H1 (cell line): ENCODE measurements around the gene ARHGEF38. TPM values are rescaled to one million over a fixed set of nuclear protein-coding genes. Genes with fewer than 3 reads are reported as not detected.

Experiments used
- CTBP2 ChIP-seq: IDR thresholded peaks from 2 replicates; pipeline ENCODE4 v1.7.0; 2011; ENCODE audit warnings: borderline replicate concordance, mild to moderate bottlenecking, moderate library complexity, mixed read lengths, low read length; ENCODE audit not compliant: insufficient read depth, insufficient read length
- polyA plus RNA-seq, 7 experiments: library from polyadenylated mRNA; depleted of rRNA in 3 of 7; stranded (reverse) in 5 of 7; unstranded in 2 of 7; fragments of >200 nt in 5 of 7; fragments of 200-250 nt in 2 of 7; gene quantifications; 1 replicate in 5 of 7; 2 replicates in 1 of 7; 4 replicates in 1 of 7; pipeline versions ENCODE4 v1.2.1 to v1.2.3, GENCODE V29; 2011 to 2013; ENCODE audit warnings: missing spikeins in 2 of 7, mixed read lengths in 2 of 7
- total RNA-seq: library from RNA; stranded (reverse); fragmentation: NEBNext Ultra II Directional; extraction: Animal tissue kit (Norgen Biotek cat#: 25700); gene quantifications from 2 replicates; pipeline ENCODE4 v1.2.1, GENCODE V29; 2021

ARHGEF38 gene
- total and polyA plus RNA-seq, 2 of the 8 experiments (the other 6 are each of a cell fraction or from before 2014, with no cell fraction given) = not detected

DNA sequence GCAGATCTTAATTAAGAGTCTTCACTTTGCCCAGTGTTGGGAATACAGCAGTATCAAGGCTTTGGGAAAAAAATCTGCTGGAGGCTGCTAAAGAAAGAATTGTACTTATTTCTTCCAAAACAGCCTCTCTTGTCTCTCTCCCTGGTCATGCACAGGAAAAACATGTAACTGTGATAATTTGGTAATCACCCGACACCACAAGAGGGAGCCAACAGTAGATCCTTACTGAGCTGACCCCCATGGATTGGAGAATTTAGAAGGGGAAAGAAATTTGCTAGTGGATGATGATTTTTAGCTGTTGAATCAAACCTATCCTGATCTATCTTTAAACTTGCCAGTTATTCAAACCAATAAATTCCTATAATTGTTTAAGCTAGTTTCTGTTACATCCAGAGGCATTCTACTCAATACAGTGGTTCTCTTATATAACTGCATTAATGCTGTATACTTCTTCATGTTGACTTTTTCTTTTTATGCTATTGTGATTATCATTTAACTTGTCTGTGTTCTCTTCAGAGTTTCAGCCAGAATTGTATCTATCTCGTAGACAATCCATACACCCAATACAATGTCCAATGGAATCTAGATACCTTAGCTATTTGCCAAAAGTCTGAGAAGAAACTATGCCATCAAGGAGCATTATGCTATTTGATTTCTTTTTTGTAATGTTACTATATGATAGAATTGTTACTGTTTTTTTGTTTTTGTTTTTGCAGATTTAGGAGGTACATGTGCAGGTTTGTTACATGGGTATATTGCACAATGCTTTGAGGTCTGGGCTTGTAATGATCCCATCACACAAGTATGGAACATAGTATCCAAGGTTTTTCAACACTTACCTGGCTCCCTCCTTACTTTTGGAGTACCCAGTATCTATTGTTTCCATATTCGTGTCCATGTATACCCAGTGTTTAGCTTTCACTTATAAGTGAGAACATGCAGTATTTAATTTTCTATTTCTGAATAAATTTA lies 31.3 kb upstream of the ARHGEF38 start (continued):
- no peak for TF ChIP-seq CTBP2
